Hepatocyte (in vitro differentiated cells): ENCODE measurements around the gene GRK5. TPM values are rescaled to one million over a fixed set of nuclear protein-coding genes. Genes with fewer than 3 reads are reported as not detected.

ENCODE experiments used
- DNase-seq: peaks from one replicate; pipeline ENCODE4 v3.0.0-alpha.2; 2016; ENCODE audit warnings: low spot score
- H2AFZ ChIP-seq: fragments of 200-600 bp; sonication (generic); 2 replicates; pipeline ENCODE4 v1.6.0; 2016; ENCODE audit warnings: antibody characterized with exemption, mild to moderate bottlenecking
- H3K27ac ChIP-seq: fragments of 200-600 bp; sonication (generic); 2 replicates; pipeline ENCODE4 v1.5.1; 2016; ENCODE audit warnings: mild to moderate bottlenecking
- H3K27me3 ChIP-seq: fragments of 200-600 bp; sonication (generic); 2 replicates; pipeline ENCODE4 v1.6.1; 2016
- H3K36me3 ChIP-seq: fragments of 200-600 bp; sonication (generic); replicated peaks from 2 replicates; pipeline ENCODE4 v1.5.1; 2016; ENCODE audit warnings: low read depth; ENCODE audit not compliant: insufficient read depth
- H3K4me1 ChIP-seq: fragments of 200-600 bp; sonication (generic); 2 replicates; pipeline ENCODE4 v1.5.1; 2016; ENCODE audit warnings: mild to moderate bottlenecking, moderate library complexity; ENCODE audit not compliant: insufficient read depth
- H3K4me2 ChIP-seq: fragments of 200-600 bp; sonication (generic); 2 replicates; pipeline ENCODE4 v1.6.0; 2016
- H3K4me3 ChIP-seq: fragments of 200-600 bp; sonication (generic); 2 replicates; pipeline ENCODE4 v1.5.1; 2016; ENCODE audit warnings: mild to moderate bottlenecking
- H3K79me2 ChIP-seq: fragments of 200-600 bp; sonication (generic); 2 replicates; pipeline ENCODE4 v1.6.0; 2017; ENCODE audit warnings: mild to moderate bottlenecking
- H3K9me2 ChIP-seq: fragments of 200-600 bp; sonication (generic); replicated peaks from 2 replicates; pipeline ENCODE4 v1.6.0; 2017; ENCODE audit warnings: mild to moderate bottlenecking; ENCODE audit not compliant: insufficient read depth
- H3K9me3 ChIP-seq: fragments of 200-600 bp; sonication (generic); 2 replicates; pipeline ENCODE4 v1.5.1; 2016; ENCODE audit warnings: low read depth, mild to moderate bottlenecking
- H4K20me1 ChIP-seq: fragments of 200-600 bp; sonication (generic); 2 replicates; pipeline ENCODE4 v1.6.0; 2016; ENCODE audit warnings: mild to moderate bottlenecking; ENCODE audit not compliant: insufficient read depth, poor library complexity, severe bottlenecking
- EZH2 ChIP-seq: fragments of 200-600 bp; sonication (generic); IDR thresholded peaks from 2 replicates; pipeline ENCODE4 v1.6.1; 2016; ENCODE audit warnings: antibody characterized with exemption, mild to moderate bottlenecking, borderline replicate concordance
- EZH2phosphoT487 ChIP-seq: fragments of 200-600 bp; sonication (generic); IDR thresholded peaks from one replicate; pipeline ENCODE4 v1.6.1; 2018; ENCODE audit warnings: antibody characterized with exemption, mild to moderate bottlenecking, low read depth, moderate library complexity; ENCODE audit not compliant: unreplicated experiment, severe bottlenecking
- WGBS: methylation state at CpG from one replicate; pipeline ENCODE4 v1.1.6; 2016; ENCODE audit warnings: low lambda C conversion rate; ENCODE audit errors: missing lambda C conversion rate; 5-methylcytosine and 5-hydroxymethylcytosine counted together
- polyA plus RNA-seq: library from polyadenylated mRNA; unstranded; fragments of >200 nt; fragmentation: Nextera tagmentation; extraction: Ambion mirVana; gene quantifications from 2 replicates; pipeline ENCODE4 v1.2.1, GENCODE V29; 2016
- total RNA-seq: library from RNA; depleted of rRNA; stranded (reverse); fragments of >200 nt; gene quantifications from 2 replicates; pipeline ENCODE4 v1.2.3, GENCODE V29; 2014
- TF ChIP-seq, protein P1 (sequence below): fragments of 200-600 bp; sonication (generic); IDR thresholded peaks from 2 replicates; pipeline ENCODE4 v1.5.1; 2016; ENCODE audit warnings: antibody characterized with exemption, mild to moderate bottlenecking; ENCODE audit not compliant: poor library complexity

Gene GRK5
- total and polyA plus RNA-seq, 2 experiments from 2014 or later = 7.6 to 19.9 TPM

DNA sequence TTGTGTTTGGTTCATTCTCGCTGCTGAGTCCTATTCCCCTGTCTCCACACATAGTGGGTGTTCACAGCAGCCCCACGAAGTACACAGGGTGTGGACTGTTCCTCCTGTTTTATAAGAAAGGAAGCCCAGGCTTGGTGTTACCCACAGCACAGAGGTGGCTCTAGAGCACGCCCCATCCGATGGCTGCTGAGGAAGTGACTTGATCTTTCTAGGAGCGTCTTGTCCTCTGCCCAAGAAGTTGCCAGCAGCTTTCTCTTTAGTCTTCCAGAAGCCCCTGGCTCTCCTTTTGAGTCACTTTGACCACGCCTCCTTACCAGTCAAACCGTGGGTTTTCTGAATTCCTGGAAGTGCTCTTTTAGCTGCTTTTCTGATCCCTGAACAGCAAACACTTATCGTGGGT lies 94.0 kb downstream of the GRK5 start:
- Histone ChIP-seq H3K9me3 (no peaks in the 10 kb centered on the region), H3K4me2 (peak overlapping the region; percentile 47), H3K4me1 (peaks cover 29% of the 10 kb centered on the region), H4K20me1 (no peaks in the 10 kb centered on the region), H3K4me3 (no peak overlapping the region), H3K27me3 (no peaks in the 10 kb centered on the region), H3K9me2 (no peaks in the 10 kb centered on the region), H3K27ac (peak overlapping the region; percentile 88), H3K36me3 (no peaks in the 10 kb centered on the region), H3K79me2 (peaks cover 49% of the 10 kb centered on the region), H2AFZ (no peak overlapping the region)
- no peak for DNase-seq
- TF ChIP-seq EZH2phosphoT487 (no peak), EZH2 (no peak)
- TF ChIP-seq, protein P1, sequence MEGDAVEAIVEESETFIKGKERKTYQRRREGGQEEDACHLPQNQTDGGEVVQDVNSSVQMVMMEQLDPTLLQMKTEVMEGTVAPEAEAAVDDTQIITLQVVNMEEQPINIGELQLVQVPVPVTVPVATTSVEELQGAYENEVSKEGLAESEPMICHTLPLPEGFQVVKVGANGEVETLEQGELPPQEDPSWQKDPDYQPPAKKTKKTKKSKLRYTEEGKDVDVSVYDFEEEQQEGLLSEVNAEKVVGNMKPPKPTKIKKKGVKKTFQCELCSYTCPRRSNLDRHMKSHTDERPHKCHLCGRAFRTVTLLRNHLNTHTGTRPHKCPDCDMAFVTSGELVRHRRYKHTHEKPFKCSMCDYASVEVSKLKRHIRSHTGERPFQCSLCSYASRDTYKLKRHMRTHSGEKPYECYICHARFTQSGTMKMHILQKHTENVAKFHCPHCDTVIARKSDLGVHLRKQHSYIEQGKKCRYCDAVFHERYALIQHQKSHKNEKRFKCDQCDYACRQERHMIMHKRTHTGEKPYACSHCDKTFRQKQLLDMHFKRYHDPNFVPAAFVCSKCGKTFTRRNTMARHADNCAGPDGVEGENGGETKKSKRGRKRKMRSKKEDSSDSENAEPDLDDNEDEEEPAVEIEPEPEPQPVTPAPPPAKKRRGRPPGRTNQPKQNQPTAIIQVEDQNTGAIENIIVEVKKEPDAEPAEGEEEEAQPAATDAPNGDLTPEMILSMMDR = no peak
- 74% methylated on average over 8 of the region's 8 CpGs for WGBS

DNA sequence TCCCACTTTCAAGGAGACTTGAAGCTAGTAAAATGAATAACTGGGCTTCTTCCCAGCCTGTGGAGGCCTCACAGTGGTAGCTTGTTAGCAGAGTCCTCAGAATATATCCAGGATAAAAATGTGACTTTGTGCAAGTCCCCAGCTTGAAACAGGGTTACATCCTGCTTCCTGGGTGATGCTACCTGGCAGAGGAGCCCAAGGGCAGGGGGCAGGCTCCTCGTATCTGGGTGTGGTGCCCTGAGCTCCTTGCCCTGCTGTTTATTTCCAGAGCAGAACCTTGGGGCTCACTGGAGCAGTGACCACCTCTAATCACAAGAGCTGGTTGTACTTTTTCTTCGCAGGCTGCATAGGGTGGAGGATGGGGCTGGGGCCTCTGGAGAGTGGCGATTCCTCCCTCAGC lies 94.8 kb downstream of the GRK5 start:
- DNase-seq = no peak
- H3K9me3 ChIP-seq = no peaks in the 10 kb centered on the region
- no peaks in the 10 kb centered on the region for H3K36me3 ChIP-seq
- H3K27ac ChIP-seq = peak overlapping the region; percentile 88
- TF ChIP-seq EZH2phosphoT487 (no peak), EZH2 (no peak)
- TF ChIP-seq, protein P1 = no peak
- peak overlapping the region; percentile 47 for H3K4me2 ChIP-seq
- H3K9me2 ChIP-seq = no peaks in the 10 kb centered on the region
- H3K4me1 ChIP-seq = peaks cover 33% of the 10 kb centered on the region
- H2AFZ ChIP-seq = no peak overlapping the region
- peaks cover 49% of the 10 kb centered on the region for H3K79me2 ChIP-seq
- no peak overlapping the region for H3K4me3 ChIP-seq
- no peaks in the 10 kb centered on the region for H3K27me3 ChIP-seq
- WGBS = 45% methylated on average over 3 of the region's 3 CpGs
- no peaks in the 10 kb centered on the region for H4K20me1 ChIP-seq

DNA sequence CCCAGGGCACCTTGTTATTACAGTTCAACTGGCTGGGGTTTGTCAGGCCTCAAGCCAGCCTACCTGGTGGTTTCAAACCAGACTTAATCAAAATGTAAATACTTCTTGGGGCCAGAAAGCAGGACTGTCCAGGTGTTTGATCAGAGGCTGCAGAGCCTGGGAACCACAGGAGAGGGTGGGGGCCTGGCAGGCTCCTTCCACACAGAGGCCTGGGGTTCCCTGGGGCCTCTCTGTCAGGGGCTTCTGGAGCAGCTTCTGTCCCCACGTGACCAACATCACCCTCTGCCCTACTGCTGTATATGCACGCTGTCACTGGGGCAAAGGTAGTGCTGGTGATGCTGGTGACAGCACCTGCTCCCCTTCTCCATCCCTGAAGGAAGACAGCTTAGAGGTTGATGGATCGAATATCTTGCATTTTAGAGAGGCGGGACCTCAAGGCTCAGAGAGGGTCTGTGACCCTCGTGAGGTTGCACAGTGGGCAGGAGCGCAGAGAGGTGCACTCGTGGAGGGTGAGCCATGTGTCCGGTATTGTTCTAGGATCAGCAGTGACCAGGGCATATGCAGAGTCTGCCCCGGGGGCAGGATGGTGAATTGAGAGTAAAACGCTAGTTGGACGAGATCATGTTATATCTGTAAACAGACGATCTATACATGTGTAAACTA lies 95.4 kb downstream of the GRK5 start:
- Histone ChIP-seq H3K36me3 (no peaks in the 10 kb centered on the region), H3K4me1 (peaks cover 33% of the 10 kb centered on the region), H3K27me3 (no peaks in the 10 kb centered on the region), H3K79me2 (peaks cover 55% of the 10 kb centered on the region), H2AFZ (no peak overlapping the region), H3K9me2 (no peaks in the 10 kb centered on the region), H3K9me3 (no peaks in the 10 kb centered on the region), H3K4me2 (peak overlapping the region; percentile 47), H4K20me1 (no peaks in the 10 kb centered on the region), H3K4me3 (no peak overlapping the region), H3K27ac (peak overlapping the region; percentile 88)
- 64% methylated on average over 12 of the region's 12 CpGs for WGBS
- TF ChIP-seq, protein P1 = no peak
- no peak for TF ChIP-seq EZH2phosphoT487
- TF ChIP-seq EZH2 = no peak
- DNase-seq = peak; percentile 80
